SKM-1 (cell line): Measurements from ENCODE around the gene ADM2.
A peak's percentile ranks its signal among the peaks of the same experiment; 100 is the strongest.

Source experiments
- DNase-seq: peaks from one replicate; lab custom pipeline; 2025; ENCODE audit not compliant: unreplicated experiment; lab: John Stamatoyannopoulos, UW

ADM2 gene

GRCh38 chr22:50467341-50467740 is 14.0 kb upstream of the ADM2 start:
- DNase-seq, result no peak

GRCh38 chr22:50467773-50468440 is 13.4 kb upstream of the ADM2 start:
- DNase-seq, result no peak

GRCh38 chr22:50468626-50469025 is 12.7 kb upstream of the ADM2 start:
- no peak for DNase-seq

- DNase-seq, result peak; percentile 47
Observed at GRCh38 chr22:50469377-50470305, 11.7 kb upstream of the ADM2 start.

GRCh38 chr22:50470491-50470890 is 10.9 kb upstream of the ADM2 start:
- DNase-seq, result no peak

- no peak for DNase-seq
Observed at GRCh38 chr22:50471197-50471847, 10.0 kb upstream of the ADM2 start.

GRCh38 chr22:50471962-50472361 is 9.4 kb upstream of the ADM2 start:
- no peak for DNase-seq

- DNase-seq, result no peak
Observed at GRCh38 chr22:50473088-50473487, 8.3 kb upstream of the ADM2 start.

- DNase-seq, result no peak
Observed at GRCh38 chr22:50473855-50474671, 7.3 kb upstream of the ADM2 start.

GRCh38 chr22:50474710-50475651 is 6.4 kb upstream of the ADM2 start, which contains the start of gene SBF1:
TSS of gene SBF1 (minus strand) at chr22:50475035. CDS start at chr22:50474840, 195 bp downstream.
- DNase-seq, result peak; percentile 63

- DNase-seq, result no peak
Observed at GRCh38 chr22:50475652-50476002, 5.7 kb upstream of the ADM2 start.

- DNase-seq, result no peak
Observed at GRCh38 chr22:50476868-50477267, 4.5 kb upstream of the ADM2 start.

- no peak for DNase-seq
Observed at GRCh38 chr22:50477923-50478322, 3.4 kb upstream of the ADM2 start.

GRCh38 chr22:50479721-50480120 is 1.6 kb upstream of the ADM2 start:
- DNase-seq, result no peak

GRCh38 chr22:50481045-50481439 is 301 bp upstream of the ADM2 start:
- no peak for DNase-seq

- DNase-seq, result no peak
Observed at GRCh38 chr22:50482107-50483074, 1.0 kb downstream of the ADM2 start.

- no peak for DNase-seq
Observed at GRCh38 chr22:50483106-50483505, 1.8 kb downstream of the ADM2 start.

GRCh38 chr22:50483556-50483955 is 2.2 kb downstream of the ADM2 start:
- DNase-seq, result no peak
